Measurements from ENCODE around the gene TAF5L.

Gene TAF5L

GRCh38 chr1:229625915-229626831 is at the start of gene TAF5L, which contains the start of gene URB2:
Gene TAF5L (minus strand): TSS chr1:229626122. CDS start chr1:229614482, 11,640 bp downstream.
Gene URB2 (plus strand): TSS chr1:229626247. CDS start chr1:229627634, 1,387 bp downstream.
- peak; percentile 88 for DNase-seq

DNA sequence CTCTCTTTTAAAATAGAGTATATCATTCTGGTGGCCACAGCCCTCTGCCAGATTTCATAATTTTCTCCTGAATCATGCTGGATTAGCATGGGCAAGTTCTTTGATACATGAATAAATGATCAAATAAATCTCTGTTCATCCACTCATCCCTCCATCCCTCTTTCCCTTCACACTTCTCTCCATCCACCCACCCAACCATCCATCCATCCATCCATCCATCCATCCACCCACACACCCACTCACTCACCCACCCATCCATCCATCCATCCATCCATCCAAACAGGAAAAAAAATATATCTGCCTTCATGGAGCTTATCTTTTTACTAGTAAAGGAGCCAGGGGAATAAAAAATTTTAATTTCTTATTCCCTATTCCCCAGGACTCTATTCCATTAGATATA is 49.5 kb upstream of the TAF5L start:
- DNase-seq = no peak

DNA sequence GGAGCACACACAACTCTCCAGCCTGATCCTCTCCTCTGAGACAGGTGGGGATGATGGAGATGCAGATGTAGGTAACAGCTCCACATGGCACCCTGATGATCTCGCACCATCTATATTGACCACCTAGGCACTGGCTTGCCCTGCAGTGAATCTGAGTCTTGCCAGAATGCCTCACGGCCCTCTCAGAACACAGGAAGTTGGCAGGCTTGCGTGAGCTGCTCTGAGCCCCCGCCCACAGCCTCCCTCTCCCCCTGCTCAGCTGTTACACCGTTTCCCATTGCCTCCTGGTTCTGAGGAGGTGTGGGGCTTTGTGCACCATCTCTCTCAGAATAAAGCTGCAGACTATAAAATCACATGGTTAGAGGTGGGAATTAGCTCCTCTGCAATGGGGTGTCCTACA is 48.1 kb upstream of the TAF5L start:
- DNase-seq = no peak

- DNase-seq = no peak
These were observed 46.3 kb upstream of the TAF5L start for GRCh38 chr1:229672246-229672645.

- DNase-seq = no peak
These were observed 45.4 kb upstream of the TAF5L start for GRCh38 chr1:229671310-229671709.

DNA sequence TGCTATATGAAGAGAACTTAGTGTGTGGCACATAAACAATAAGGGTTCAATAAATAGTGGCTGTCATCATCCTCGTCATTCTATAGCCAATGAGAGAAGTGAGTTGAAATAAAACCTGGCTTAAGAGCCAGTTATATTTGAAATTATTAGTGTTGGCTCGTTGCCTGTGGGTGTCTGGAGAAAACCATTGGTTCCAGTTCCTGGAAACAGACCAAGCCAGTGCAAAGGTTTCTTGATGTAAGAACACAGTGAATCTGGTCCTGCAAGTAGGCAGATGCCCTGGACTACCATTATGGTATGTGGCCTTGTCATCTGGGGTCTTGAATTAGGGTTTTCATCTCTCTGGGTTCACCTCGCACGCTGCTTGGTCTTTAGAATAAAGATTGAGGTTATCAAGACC is 43.4 kb upstream of the TAF5L start:
- DNase-seq = no peak

GRCh38 chr1:229666585-229666984 is 40.7 kb upstream of the TAF5L start:
- no peak for DNase-seq

- DNase-seq = no peak
These were observed 40.1 kb upstream of the TAF5L start for GRCh38 chr1:229665912-229666558.

GRCh38 chr1:229664133-229664689 is 38.3 kb upstream of the TAF5L start:
- DNase-seq = peak; percentile 73

DNA sequence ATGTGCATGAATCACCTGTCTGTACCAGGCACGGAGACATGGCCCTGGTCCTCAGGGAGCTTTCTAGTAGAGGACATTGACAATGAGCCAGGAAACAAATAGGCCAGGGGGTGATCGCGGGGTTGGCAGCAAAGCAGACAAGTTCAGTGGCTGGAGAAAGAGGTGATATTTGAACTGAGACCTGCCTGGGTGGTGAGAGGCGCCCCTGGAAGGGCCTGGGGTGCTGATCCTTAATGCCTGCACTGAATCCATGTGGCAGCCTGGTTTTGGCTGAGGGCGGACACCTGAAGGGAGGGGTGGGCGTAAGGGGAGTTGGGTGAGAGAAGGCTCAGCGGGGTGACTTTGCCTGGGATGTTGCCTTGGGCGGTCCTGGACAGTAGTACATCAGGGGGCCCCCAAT is 36.0 kb upstream of the TAF5L start:
- no peak for DNase-seq

DNA sequence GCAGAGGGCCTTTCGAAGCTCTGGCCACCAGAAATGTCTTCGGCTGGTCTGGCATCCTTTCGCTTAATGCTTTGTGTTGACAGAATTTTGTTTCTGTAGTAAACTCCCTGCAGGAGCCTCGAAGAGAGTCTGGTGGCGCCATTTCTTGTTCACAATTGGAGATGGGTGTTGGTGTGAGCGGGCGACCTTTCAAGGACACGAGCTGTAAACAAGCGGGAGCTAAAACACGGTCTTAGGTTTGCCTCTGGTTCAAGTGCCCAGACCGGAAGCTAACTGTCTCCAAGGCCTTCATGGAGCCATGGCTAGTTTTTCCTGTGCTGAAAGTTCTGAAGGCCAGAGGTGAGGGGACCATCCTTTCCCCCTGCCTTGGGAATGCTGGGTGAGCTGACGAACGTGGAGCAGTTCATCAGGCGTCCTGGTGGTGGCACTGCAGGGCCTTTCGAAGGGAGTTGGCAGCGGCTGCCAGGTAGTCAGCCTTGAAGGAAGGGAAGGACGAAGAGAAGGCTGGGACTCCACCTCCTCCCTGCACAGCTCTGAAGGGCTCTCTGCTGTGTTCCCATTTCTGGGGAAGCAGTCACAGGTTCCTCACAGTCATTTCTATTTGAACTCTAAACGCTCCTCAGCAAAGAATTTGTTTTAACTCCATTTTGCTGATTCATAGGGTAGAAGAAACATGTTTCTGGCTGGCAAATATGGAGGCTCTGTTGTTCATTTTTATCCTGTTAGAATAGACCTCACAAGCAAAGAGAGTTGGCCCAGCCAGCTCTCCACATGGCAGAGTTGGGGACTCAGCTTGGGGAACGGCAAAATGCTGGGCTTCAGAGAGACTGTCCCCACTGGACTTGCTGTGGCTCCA is 35.3 kb upstream of the TAF5L start:
- peak; percentile 68 for DNase-seq

- DNase-seq = no peak
These were observed 32.3 kb upstream of the TAF5L start for GRCh38 chr1:229657993-229658755.

DNA sequence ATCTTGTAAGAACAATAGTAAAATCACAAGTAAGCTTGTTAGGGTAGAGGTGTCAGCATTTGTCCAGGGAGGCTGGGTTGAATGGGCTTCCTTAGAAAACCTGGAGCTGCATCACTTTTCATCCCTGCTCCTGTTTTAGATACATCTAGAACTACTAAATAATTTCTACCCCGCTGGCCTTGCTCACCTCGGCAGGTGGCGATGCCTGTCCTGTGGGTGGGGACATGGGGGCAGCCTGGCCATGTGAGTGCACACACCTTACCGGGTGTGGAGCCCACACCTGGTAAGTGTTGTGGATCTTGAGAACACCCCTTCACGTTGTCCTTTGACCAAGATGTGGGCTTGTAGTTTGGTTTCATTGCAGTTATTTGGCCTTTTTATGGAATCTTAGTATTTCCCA is 29.9 kb upstream of the TAF5L start:
- DNase-seq = no peak

- no peak for DNase-seq
These were observed 27.5 kb upstream of the TAF5L start for GRCh38 chr1:229653420-229653819.

DNA sequence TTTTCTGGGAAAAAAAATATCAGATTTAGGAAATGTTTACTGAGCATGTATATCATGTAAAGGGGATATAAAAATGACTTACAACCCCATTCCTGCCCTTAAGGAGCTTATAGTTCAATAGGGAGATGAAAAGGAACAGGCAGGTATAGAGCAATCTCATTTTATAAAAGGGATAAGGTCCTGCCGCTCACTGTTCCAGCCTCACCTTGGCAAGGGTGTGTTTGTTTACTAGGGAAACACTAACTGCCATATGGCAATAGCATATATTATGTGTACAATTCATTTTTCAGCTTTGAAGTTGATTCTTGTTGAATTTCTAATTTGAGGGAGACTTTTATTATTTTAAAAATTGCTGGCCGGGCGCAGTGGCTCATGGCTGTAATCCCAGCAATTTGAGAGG is 25.6 kb upstream of the TAF5L start:
- DNase-seq = no peak

DNA sequence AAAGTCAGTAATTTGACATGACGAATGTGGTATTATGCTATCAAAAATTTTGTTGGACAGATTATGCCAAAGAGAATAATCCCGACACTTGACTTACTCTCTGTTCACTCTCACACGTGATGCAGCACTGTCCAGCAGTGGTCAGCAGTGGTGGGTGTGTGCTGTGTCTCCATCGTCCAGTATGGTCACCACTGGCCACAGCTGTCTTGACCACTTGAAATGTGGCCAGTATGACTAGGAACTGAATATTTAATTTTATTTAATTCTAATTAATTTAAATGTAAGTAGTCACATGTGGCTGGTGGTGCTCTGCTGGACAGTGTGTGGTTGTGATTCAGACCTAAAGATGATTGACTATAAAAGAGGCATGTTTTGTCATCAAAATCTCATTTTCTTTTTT is 24.1 kb upstream of the TAF5L start:
- DNase-seq = no peak

DNA sequence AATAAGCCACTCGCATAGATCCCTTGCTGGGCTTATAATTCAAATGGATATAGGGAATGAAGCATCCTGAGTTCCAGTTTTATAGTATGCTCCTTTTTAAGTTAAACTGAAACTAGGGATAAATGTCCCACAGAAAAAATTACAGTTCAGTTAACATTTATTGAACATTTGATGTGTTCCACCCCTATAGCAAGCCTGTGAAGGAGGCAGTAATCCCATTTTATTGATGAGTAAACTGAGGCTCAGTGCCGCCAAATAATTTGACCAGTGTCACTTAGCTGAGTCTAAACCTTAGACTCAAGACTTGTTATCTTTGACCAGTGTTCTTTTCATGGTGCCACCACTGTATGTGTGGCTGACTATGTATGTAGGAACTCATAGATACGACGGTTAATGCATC is 22.5 kb upstream of the TAF5L start:
- DNase-seq = no peak

- no peak for DNase-seq
These were observed 19.5 kb upstream of the TAF5L start for GRCh38 chr1:229645324-229645993.

GRCh38 chr1:229643996-229644745 is 18.2 kb upstream of the TAF5L start:
- no peak for DNase-seq

- no peak for DNase-seq
These were observed 17.0 kb upstream of the TAF5L start for GRCh38 chr1:229642970-229643369.

DNA sequence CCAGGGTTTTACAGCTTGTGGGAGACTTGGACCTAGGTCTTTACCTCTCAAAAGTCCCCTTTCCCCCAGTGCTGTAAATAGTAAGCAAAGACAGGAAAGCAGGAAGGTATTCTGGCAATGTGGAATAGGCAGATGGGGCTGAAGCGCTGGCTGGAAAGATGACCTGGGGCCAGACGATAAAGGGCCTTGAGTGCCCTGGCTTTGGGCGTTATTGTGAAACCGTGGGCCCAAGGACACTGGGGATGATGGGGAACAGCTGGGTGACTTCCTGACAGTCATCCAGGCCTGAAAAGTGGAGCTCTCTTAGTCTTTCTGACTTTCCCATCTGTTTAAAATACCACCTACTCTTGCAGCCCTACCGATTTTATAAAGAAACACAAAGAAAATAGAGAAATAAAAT is 16.5 kb upstream of the TAF5L start:
- DNase-seq = no peak

Measured in CD4-positive, alpha-beta T cell treated with Interleukin-10 for 1 hour (primary cell).